Fibroblast of skin of right quadriceps (primary cell): ENCODE measurements around the gene OTOF.

Experiments used
- DNase-seq: peaks from one replicate; pipeline ENCODE4 v3.0.0-alpha.2; 2013

OTOF gene

DNA sequence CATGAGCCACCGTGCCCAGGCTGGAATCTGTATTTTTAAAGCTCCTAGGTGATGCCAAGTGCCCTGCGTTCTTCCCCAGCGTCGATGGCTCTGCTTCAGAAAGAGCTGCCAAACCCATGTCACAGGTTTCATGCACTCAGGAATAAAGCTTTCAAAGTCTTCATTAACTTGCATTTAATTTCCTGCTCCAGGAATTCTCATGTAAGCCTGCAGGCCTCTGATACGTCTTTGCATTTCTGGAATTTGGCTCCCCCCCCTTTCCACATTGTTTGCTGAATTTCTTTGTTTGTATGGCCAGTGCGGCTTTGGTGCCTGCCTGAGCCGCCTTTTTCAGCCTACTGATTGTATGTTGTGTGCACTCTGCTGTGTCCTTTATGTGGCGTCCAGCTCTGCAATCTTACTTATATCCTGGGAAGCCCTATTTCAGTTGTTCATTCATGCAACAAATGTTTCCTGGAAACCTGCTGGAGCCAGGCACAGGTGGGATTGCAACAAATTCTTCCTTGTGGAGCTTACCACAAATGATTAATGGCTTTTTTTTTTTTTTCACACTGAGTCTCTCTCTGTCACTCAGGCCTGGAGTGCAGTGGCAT, 17.9 kb upstream of the OTOF start:
- DNase-seq: no peak

DNA sequence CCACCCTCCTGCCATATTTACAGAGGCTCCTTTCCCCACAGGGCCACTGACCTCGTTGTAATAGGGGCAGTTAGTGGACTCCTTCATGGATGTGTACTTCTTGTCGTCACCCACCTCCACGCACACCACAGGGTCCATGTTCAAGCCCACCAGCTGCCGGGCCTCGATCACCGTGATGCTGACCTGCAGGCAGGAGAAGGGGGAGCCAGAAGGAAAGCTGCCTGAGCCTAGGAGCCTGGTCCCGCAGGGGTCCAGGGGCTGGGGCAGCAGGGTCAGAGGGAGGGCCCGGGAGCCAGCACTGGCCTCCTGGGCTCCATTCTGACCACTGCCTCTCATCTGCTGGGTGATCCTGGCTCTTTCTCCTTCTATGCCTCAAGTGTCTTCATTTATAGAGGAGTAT, 17.0 kb upstream of the OTOF start:
- DNase-seq: no peak

DNA sequence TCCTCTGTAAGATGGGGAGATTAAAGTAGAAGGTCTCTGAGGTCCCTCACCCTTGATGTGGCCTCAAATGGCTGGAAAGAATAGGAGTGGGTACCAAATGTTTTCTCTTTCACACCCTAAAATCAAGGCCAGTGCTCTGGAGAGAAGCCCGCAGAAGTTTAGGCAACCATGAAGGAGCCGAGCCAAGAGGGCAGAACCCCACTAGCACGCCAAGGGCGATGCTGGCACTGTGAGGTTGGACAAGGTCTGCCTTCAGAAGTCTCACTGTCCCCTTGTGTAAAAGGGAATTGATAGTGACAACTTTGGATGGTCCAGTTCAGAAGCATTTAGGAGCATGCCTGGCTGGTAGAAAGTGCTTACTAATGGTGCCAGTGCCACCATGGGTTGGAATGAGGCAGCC, 16.3 kb upstream of the OTOF start:
- no peak for DNase-seq

DNA sequence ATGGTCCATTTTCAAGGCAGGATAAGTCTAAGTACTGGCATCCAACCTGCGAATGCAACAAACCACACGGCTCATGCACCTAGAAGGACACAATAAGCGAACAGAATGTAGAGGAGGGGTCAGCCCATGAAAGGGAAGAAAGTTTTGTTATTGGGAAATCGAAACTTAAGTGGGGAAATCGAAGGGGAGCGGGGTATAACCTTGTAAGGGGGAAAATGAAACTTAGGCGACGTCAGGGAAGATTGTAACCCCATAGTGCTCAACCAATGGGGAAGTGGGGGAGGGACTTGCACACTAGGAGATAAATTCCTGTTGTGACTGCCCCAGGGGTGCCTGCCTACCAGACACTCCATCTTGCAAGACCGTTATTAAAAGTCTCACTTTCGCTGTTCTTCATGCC, 15.6 kb upstream of the OTOF start:
- DNase-seq: no peak

DNA sequence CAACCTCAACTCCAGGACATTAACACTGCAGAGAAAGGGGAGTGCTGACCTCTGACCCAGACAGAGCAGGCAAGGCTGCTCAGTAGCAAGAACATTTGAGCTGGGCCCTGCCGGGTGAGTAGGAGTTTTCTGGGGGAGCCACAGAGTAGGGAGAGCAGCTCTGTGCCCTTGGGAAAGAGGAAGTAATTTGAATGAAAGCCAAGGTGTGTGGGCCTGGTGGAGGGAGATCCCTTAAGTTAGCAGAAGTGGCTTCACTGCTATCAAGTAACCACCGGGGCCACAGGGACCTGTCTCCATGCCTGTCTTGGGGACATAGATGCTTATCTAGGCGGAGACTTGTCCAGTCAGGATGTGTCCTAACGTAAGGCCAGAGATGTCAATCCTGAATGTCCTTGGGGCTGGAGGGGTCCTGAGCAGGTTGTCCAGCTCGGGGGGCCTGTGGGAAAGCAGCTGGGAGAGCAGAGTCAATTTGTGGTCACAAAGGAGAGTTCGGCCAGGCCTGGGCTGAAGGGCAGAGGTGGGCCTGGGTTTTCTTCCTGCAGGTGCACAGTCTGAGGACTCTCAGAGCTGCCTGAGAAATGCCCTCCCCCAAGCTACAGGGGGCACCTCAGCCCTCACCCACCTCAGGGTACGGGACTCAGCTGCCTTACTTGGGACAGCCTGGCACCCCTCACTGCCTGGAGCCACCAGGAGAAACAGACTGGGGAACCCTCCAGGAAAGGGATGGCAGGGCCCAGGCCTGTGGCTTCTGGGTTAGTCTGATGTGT, 15.0 kb upstream of the OTOF start:
- DNase-seq: no peak

DNA sequence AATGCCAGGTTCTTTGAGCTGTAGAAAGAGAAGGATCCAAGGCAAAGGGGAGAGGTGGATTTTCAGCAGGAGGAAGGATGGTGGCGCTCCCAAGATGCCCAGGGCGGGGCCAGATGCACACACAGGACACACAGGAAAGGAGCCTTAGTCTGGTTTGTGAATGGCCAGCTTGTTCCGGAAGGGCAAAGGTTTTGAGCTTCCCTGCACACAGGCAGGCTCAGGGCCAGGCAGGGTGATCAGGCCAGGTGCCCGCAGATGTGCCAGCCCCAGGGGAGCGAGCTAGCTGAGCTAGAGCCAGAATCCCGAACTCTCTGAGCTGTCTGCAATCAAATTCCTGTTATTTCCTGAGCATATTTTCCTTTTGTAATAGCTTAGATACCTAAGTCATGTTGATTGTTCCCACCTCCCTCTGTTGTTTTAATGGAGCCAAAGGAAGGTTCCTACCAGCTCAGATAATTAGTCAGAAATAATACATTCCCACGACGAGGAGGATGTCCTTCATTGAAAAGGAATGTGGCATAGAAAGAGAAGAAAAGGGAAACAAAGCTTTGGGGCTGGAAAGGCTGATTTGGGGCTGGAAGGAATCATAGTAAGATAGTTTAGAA, 13.7 kb upstream of the OTOF start:
- DNase-seq: no peak

DNA sequence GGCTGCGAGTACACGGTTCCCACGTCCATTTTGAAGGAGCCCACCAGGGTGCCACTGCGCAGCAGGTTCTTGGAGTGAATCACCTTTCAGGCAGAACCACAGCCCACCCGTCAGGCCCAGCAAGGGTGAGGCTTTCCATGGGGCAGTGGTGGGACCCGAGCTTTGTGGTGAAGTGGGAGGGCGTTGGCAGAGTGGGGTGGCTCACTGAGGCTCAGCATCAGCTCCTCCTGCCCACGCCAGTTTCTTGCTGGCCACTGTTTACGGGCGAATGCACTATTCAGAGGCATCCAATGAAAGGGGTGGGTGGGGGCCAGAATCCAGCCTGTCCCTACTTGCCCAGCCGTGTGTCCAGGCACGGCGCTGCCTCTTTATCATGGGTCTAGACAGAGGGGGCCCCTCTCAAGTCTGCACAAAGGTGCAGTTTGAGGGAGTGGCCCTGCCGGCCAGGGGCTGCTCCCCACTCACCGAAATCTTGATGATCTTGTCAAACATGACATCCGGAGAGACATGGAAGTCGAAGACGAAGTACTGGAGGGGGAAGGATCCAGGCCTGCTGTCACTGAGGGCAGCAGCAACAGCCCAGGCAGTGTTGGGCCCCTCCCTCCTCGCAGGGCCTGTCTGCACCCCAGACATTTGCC, 11.4 kb upstream of the OTOF start:
- DNase-seq: no peak

DNA sequence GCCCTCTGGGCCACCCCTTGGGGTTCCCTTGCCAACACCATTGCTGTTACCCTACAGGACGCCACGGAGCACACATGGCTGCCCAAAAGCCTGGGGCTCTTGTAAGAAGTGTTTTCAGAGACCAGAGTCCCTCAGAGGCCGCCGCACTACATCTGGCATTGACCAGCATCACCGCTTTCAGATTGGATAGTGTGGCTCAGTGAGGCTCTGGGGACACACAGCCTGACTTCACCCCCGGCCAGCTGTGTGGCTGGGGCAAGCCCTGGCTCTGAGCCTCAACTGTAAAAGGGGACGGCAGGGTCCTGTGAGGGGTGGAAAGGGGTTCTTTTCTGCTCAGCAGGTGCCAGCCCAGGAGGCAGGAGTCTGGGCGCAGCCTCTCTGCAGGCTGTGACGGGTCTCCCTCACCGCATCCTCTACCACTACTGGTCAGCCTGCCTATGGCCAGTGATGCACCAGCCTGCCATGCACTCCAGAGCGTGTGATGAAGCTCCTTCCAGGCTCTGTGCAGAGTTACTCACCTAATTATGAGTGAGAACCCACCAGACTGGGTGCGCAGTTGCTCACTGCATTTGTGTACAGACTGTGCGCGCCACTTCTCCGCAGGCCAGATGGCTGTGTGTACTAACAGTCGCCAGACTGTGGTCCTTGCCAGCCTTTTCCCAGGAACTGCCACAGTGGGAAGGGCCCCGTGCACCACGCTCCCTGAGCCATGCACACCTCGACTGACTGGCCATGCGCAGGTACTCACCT, 10.7 kb upstream of the OTOF start:
- DNase-seq: no peak

DNA sequence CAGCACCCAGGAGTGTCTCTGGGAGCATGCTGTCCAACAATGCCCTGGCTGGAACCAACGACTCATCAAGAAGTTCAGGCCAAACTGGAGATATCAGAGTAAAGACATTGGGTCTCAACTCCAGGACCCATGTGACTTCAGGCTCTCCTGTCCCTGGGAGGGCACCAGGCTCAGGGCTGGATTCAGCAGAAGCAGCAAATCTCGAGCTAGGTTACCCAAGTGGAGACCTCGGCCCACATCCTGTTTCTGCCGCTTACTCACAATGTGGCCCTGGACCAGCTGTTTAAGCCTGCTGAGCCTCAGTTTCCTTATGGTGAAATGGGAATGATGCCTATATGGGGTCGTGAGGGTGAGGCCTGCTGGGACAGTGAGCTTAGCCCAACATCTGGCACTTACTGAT, 9.3 kb upstream of the OTOF start:
- DNase-seq: no peak

DNA sequence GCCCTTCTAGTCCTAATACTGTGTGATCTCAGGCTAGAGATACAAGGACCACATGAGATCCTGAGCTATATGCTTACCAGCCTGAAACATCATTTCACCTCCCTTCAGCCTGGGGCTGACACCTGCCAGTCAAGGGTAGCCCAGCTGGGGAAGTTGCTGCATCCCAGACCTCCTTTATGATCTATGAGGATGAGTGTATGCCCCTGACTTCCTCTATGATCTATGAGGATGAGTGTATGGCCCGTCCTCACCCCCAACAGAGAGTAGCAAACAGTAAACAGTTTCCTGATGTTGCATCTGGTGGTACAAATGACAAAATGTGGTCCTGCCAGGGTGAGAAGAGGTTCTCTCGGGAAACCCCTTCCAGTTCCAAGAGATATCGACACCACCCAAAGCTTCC, 8.9 kb upstream of the OTOF start:
- DNase-seq: no peak

DNA sequence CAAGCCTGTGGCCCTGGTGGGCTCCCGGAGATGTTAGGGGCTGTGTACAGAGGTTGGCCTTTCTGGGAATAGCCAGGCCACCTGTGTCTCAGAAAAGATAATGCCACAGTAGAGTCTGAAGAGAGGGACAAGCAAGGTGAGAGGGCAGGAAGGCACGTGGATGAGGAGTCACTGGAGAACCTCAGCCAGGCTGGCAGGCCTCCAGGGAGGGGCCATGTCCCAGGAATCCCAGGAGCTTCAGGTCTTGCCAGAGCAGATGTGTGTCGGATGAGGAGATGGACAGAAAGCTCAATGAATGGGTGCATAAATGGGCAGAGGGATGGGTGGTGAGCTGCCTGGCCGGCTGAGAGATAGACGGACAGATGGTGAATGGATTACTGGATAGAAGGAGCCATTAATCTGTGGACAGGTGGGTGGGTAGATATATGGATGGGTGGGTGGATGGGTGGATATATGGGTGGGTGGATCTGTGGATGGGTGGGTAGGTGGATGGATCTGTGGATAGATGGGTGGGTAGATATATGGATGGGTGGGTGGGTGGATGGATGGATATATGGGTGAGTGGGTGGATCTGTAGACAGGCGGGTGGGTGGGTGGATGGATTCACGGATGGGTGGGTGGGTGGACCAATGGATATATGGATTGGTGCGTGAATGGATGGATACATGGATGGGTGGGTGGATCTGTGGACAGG, 7.9 kb upstream of the OTOF start:
- no peak for DNase-seq

DNA sequence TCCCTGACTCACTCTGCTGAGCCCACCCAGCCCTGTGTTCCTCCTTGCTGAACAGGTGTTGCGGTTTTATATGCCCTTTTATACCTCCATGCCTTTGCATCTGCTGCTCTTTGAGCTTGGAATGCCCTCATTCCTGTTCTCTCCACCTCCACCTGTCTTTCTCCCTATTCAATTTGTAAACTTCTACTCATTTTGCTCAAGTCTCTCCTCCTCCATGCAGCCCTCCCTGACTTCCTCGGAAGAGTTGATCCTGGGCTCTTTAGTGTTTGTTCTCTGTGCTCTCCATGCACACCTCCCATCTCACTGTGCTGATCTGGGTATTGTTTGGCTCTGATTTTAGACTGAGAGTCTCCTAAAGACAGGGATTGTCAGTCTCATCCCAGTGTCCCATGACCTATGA, 7.2 kb upstream of the OTOF start:
- DNase-seq: no peak

DNA sequence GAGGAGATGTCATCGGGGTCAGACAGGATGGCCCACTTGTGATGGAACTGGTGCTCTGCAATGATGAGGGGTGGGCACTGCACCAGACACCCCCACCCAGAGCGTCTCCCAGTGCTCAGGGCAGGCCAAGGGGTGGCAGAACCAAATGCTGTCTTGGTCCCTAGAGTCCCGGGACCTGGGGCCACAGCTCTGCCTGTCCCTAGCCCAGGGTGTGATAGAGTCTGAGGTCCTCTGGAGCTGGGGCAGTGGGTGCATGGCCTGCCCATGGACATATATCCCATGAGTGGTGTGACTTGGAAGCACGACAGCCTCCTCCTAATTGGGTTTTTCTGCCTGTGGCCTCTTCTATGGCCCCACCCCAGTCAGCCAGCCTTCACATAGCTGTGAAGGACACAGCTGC, 6.7 kb upstream of the OTOF start:
- DNase-seq: no peak

DNA sequence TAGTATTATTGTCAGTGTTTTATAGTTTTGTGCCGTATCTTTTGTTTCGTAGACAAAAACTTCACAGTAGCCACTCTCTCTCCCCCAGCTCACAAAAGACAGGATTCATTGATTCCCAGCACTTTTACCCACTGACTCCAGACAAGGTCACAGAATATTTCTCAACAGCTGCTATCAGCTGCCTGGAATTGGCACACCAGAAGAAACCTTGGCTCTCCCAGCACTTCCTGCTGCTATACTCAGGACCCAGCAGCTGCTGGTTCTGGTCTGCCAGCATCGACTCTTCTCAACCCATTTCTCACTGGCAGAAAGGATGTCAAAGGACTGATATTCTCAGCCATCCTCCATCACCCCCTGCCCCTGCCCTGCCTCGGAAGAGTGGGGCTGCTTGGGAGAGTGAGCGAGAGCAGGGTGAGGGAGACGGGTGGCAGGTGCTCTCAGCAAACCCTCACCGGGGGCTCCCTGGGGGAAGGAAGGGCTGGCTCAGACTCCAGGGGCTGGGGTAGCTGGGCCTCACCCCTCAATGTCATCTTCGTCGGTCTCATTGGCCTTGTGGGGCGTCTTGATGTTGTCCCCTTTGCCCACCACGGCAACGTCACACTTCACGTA, 6.1 kb upstream of the OTOF start:
- DNase-seq: no peak

DNA sequence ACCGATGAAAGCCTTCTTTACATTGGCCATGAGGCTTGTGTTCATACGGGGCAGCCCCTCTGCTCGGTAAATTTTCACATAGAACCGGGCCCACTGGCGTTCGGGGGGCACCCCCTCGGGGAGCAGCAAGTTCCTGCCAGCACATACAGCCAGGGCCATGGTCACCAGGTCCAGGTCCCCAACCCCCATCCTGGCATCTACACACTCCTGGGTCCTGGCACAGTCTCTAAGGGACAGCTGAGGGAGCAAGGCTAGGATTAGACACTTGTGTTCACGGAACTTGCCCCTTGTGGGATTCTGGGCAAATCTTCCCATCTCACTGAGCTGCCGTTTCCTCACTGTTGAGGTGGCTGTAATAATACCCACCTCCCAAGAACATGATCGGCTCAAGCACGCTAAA, 5.6 kb upstream of the OTOF start:
- DNase-seq: no peak

DNA sequence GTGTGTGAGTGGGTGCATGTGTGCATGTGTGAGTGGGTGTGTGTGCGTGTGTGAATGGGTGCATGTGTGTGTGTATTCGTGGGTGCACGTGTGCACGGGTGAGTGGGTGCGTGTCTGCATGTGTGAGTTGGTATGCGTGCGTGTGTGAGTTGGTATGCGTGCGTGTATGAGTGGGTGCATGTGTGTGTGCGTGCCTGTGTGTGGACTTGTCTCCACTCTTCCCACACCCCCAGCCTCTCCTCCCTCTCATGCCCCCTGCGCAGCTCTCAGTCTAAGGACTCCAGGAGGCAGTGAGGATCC, 5.1 kb upstream of the OTOF start:
- no peak for DNase-seq

DNA sequence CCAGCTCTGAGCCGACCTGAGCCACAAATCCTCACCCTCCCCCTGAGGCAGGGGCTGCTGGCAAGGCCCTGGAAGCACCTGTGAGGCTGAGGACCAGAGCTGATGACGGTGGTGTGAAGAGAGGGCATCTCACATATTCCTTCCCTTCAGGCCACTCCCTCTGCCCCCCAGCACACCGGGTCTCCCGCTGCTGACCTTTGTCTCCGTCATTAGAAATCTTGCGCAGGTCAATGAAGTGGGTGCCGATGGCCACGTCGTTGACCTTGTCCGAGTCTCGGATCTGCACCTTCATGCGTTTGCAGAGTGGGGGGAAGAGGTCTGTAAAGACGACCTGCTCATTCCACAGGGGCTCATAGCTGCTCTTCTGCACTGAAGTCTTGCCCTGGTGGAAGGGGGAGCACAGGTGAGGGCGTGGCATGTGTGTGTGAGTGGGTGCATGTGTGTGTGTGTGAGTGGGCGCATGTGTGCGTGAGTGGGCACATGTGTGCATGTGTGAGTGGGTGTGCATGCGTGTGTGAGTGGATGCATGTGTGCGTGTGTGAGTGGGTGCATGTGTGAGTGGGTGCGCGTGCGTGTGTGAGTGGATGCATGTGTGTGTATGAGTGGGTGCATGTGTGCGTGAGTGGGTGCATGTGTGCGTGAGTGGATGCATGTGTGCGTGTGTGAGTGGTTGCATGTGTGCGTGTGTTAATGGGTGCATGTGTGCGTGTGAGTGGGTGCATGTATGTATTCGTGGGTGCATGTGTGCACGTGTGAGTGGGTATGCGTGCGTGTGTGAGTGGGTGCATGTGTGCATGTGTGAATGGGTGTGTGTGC, 4.5 kb upstream of the OTOF start:
- DNase-seq: no peak

DNA sequence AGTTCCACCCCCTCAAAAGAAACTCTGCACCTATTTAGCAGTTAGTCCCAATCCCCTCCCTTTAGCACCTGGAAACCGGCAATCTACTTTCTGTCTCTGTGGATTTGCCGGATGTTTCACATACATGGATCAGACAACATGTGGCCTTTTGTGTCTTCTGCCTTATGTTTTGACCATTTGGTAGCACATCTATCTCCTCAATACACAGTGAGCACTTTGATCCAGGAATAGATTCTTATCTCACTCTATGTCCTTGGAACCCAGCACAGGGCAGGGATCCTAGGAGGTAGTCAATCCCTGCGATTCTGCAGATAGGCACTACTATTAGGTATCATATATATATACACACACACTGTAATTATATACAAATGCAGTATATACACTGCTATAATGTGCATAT, 3.8 kb upstream of the OTOF start:
- DNase-seq: no peak

DNA sequence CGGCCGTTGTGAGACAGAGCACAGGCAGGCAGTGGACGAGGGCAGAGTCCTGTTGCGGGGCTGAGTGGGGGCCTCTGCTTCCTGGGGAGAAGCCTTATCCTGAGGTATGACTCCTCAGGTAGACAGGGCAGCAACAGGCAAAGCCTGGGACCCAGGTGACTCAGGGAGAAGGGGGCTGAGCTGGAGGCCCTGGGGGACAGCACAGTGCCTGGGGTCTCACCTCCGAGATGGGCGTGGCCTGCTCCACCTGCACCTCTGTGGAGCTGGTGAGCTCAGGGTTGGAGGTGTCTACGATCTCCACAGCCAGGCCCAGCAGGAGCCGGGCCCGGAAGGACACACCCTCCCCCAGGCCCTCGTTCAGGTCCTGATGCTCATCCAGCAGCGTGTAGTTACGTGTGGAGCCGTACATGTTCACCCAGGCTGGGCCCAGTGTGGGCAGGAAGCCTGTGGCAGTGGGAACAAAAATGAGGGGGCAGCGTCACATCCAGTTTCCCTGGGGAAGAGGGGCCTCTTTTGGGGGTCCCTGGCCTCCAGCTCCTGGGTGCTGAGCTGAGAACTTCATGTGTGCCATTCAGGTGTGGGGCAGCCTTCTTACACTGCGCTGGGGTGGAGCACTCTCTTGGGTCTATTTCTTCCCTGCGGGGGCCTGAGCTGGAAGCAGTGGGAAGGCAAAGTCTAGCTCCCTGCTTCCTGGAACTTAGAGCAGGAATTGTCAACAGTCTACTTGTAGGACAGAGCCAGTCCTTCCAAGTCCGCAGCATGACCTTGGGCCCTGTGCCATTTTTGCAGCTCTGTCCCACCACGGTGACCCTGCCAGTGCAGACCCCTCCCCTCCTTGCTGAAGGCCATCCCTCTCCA, 2.9 kb upstream of the OTOF start:
- DNase-seq: no peak

DNA sequence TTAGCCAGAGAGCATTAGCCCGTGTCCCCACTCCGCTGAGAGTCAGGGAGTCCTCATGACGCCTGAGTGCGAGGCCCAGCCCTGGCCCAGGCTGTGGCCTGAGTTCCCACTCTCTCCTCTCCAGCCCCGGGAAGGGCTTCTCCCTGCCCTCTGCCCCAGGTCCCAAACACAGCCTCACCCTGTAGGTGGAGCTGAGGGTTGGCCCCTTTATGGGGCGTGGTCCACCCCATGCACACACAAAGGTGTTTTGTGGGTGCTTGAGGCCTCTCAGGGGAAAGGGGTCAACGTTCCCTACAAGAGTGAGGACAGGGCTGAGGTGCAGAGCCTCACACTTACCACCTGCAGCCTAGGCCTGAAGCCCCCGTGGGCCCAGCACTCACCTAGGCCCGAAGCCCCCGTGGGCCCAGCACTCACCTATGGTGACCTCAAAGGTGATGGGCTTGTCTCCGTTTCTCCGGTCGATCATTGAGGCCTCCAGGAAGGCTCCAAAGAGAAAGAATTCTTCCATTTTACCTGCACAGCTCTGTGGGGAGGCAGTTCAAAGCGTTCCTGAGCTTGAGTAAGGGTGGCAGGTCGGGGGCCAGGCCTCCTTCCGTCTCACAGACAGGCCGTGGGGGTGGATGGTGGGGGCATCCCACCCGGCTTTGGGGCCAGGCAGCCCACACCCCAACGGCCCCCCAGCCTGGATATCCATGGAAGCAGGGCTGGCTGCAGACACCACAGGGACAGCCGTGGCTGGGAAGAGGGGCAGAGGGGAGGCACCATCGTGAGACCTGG, 2.1 kb upstream of the OTOF start:
- no peak for DNase-seq
